Measurements from ENCODE around the gene SSH2.

- TF ChIP-seq, protein P1, sequence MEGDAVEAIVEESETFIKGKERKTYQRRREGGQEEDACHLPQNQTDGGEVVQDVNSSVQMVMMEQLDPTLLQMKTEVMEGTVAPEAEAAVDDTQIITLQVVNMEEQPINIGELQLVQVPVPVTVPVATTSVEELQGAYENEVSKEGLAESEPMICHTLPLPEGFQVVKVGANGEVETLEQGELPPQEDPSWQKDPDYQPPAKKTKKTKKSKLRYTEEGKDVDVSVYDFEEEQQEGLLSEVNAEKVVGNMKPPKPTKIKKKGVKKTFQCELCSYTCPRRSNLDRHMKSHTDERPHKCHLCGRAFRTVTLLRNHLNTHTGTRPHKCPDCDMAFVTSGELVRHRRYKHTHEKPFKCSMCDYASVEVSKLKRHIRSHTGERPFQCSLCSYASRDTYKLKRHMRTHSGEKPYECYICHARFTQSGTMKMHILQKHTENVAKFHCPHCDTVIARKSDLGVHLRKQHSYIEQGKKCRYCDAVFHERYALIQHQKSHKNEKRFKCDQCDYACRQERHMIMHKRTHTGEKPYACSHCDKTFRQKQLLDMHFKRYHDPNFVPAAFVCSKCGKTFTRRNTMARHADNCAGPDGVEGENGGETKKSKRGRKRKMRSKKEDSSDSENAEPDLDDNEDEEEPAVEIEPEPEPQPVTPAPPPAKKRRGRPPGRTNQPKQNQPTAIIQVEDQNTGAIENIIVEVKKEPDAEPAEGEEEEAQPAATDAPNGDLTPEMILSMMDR (IDR thresholded peaks at IDR 0.05; ENCODE audit: borderline replicate concordance, extremely low read depth, low read length, poor library complexity, severe bottlenecking): no peak
- TF ChIP-seq EZH2 (IDR thresholded peaks at IDR 0.05; ENCODE audit: borderline replicate concordance, low read depth, low read length, severe bottlenecking): no peak
Observed at GRCh38 chr17:29885031-29885640, 44.9 kb downstream of the SSH2 start.
